Fibroblast of peridontal ligament (primary cell): ENCODE results near the gene CACNB2.
A peak's percentile ranks its signal among the peaks of the same experiment; 100 is the strongest.

Experiments used
- DNase-seq: peaks from one replicate; pipeline ENCODE4 v3.0.0-alpha.2; 2010; ENCODE audit errors: extremely low read depth

Gene CACNB2

DNA sequence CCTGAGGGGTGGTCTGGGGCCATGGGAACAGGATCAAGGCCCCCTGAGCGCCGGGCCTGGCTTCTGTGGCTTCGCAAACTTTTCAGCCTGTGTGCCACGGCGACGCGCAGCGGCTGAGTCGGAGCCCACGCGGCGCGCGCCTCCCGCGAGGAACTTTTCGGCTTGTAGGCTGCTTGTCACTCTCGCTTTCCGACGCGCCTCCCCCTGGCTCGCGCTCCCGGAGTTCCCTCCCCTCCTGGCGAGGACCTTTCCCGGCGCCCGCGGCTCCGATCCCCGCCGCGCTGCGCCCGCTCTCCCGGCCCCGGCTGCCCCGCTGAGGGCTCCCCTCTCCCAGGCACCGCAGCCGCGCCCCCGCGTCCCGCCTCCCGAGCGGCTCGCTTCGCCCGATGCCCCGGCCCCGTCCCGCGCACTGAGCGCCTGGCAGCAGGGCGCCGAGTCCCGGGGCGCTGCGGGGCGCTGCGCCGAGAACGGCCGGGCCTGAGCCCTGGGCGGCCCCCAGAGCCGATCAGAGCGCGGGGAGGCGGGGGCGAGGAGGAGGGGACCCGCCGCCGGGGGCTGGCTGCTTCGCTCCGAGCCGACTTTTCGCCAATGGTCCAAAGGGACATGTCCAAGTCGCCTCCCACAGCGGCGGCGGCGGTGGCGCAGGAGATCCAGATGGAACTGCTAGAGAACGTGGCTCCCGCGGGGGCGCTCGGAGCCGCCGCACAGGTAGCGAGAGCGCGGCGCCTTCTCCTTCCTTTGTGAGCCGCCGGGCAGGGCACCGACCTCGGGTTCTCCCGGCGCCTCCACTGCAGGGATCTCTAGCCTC lies at the start of gene CACNB2:
TSS of gene CACNB2 (plus strand) at position 276 of the 808 bp plus-strand sequence.
- DNase-seq = peak; percentile 64

DNA sequence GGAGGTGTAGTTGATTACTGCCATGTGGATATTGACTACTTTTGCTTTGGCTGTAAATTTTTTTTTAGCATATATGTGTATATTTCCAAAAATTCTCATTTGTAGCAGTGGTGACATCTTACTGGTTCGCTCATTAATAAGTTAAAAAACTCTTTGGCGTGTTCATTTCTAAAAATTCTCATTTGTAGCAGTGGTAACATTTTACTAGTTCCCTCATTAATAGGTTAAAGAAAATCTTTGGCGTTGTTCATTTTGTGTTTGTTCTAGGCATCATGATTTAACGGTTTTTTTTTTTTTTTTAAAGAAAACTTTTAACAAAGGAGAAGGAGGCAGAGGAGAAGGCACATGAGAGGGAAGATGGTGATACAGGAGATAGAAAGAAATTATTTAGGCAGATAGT lies 45.9 kb upstream of the CACNB2 start:
- no peak for DNase-seq

DNA sequence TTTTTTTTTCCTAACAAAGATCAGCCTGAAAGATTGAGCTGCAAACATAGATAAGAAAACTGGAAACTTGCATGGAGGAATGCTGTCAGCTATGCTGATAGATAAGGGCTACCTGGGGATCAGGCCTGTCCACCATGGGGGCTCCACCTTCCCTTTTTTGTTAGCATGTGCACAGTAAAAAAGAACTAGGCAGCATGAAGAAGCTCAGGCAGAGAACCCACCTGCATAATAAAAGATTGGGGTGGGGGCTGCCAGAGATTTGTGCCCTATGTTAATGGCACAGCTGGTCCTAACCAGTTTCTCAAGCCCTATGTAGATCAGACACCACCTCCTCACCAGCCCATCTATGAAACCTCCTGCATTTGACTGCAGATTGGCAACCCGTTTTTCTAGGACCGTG lies 45.4 kb upstream of the CACNB2 start:
- DNase-seq = no peak

DNA sequence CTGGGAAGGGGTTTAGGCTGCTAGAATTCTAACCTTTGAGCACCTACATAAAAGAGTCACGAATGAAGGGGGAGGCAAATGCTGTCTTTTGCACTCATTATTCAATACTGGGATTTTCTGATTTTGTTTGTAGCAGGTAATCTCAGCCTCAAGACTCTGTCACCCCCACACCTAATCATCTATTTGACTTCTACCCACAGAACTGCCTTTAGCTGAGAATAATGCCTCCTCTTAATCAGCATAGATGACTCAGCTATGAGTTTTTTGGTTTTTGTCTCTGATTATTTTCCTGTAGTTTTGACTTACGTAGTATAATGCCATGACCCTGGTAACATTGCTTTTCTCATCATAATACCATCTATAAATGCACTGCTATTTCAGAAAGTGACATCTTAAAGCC lies 42.7 kb upstream of the CACNB2 start:
- DNase-seq = peak; percentile 44

DNA sequence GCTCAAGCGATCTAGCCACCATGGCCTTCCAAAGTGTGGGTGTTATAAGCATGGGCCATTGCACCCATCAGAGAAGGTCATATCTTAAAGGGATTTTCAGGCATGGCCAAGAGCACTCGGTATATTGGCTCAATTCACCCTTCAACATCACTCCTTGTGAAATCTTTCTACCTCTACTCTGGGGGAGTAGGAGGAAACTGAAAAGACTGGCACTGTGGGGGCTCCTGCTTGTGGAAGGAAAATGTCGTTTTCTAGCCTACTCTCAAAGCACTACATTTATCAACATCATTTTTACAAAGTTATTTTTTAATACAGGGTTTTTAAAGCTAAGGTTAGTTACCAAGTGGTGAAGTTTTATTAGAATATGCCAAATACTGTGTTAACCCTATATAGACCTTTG lies 42.0 kb upstream of the CACNB2 start:
- DNase-seq = no peak

DNA sequence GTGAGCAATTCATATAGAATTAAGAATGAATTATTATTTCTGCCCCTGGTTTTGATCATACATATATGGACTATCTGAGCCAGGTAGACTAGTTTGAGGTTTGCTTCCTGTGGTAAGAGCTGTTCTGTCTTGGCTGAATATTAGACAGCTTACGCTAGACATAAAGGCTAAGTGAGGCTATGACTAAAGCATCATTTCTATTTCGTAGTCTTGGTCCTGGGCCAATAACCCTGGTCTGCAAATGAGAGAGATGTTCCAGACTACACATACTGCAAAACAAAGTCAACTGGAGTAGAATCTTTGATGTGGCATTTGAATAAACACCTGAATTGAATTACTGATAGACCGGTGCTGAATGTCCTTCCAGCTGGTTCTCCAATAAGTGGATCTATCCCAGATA lies 40.8 kb upstream of the CACNB2 start:
- no peak for DNase-seq

DNA sequence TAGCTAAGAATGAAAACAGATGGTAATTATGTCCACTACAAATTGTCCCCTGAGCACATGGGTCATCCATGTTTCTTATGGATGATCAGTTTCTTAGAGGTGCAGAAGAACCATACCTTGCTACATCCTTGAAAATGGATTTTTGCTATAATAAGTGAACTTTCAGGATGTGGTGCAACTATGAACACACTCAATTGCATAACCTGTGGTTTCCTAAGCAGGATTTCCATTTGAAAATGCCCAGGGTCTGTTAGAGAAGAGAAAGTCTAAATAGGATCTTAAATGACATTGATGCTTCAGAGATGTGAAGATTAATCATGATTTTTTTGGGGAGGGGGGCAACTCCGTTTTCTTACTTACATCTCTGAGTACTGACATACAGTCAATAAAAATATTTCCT lies 39.6 kb upstream of the CACNB2 start:
- DNase-seq = peak; percentile 52

DNA sequence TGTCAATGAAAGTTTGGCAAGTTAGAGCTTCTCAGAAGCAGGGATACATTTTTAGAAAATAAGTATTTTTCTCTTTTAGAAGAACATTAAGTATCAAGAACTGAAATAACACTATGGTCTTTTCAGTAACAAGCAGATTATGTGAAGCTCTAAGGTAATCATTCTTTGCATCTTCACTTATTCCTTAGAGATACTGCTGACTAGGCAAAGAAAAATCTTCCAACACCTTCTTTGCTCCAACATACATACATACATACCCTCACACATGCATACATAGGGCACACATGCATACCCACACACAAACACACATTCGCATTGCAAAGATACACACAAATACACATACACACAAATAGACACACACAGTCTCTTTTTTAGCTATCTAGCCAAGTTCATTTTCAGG lies 37.8 kb upstream of the CACNB2 start:
- no peak for DNase-seq

DNA sequence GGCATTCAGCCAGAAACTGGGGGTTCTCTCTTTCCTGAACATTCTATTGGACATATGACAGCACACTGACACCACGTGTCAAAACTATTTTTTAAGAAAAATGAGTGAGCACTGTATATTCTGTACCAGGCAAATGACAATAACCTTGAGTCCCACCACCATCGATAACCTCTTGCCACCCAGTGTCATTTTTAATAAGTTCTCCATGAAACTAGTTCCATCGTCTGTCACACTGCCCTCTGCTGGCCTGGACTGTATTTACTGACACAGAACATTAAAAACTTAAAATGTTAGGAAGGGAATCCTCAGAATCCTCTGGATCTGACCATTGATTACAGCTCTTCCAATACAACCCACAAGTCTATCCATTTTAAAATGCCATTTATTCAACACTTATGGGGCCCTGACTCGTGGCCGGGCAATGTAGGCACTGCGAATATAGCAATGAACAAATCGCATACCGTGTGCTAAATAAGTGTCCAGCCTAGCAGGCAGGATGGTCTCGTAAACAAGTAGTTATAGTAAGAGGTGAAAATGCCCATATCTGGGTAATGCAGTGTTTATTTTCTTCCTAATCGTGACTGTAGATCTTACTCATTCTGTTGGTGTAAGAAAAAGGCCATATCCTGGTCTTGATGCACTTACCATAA lies 35.9 kb upstream of the CACNB2 start:
- peak; percentile 69 for DNase-seq

DNA sequence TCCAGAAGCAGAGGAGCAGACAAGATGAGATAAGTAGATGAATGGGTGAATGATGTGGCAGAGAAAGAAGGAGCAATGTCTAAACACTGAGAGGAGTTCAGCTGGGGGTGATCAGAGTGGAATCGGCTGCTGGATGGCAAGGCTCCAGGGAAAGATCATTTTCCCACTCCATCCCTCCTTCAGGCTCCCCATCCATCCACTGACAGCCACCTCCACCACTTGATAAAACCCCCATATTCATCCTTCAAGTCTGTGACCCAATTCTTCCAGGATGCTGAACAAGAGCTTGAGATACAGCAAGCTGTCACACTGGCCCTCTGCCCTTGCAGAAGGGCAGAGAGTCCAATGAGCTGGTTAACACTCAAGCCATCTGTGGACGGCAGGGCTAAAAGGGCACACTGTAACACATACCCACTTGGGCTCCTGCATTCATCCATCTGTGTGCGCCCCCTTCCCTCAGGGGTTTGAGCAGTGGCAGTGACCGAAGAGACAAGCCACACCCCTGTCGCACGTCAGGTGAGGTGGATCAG lies 30.8 kb upstream of the CACNB2 start:
- no peak for DNase-seq

DNA sequence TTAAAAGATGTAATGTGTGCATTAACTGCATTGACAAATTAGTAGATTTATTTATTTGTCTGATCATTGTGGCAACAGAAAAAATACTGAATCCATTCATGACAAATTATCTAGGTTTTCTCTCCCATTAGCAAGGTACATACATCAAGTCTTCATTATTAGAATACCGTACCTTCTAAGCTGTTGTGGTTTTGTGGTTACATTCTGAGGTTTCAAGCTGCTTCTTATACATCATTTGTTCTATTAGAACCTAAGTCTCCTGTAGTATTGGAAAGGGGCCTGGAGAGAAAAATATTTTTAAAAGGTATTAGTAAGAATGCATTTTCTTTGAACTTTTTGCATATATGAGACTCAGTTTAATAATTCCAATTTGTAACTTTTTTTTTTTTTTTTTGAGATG lies 26.3 kb upstream of the CACNB2 start:
- no peak for DNase-seq

DNA sequence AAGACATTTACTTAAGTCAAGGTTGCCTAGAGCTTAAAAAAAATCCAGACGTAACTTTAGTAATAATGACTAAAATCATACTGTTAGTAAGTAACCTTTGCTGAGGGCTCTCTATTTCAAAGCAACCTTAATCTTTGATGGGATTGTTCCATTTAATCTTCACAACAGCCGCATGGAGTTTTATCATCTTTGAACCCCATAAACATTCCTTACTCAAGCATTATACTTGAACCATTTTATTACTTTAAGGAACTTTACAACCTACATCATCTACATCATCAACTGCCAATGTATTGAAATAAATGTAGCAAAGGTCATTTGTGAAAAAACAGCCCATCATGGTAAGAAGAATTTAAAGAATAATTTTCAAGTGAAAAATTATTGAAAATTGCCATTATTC lies 22.9 kb upstream of the CACNB2 start:
- DNase-seq = no peak

DNA sequence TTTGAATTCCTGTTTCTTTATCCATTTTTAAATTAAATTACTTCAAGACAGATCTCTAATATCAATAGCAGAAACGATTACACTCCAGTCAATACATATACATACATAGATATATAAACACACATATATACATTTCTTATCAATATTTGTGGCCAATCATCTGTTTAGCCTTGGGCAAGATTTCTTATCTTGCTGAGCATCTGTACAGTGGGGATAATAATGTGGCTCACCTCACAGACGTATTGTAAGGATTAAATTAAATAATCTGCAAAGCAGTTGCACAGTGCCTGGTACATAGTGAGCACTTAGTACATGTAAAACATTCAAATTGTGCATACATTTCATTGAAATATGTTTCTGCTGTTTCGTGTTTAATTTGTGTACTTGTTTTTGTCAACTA lies 17.5 kb upstream of the CACNB2 start:
- DNase-seq = no peak

DNA sequence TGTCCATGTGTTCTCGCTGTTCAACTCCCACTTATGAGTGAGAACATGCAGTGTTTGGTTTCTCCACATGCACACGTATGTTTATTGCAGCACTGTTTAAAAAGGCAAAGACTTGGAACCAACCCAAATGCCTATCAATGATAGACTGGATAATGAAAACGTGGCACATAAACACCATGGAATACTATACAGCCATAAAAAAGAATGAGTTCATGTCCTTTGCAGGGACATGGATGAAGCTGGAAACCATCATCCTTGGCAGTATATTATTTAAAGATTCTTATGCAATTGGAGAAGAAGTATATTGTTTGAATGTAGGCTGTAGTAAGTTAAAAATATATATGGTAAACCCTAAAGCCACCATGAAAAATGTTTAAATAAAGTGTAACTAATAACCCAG lies 7.2 kb upstream of the CACNB2 start:
- no peak for DNase-seq

DNA sequence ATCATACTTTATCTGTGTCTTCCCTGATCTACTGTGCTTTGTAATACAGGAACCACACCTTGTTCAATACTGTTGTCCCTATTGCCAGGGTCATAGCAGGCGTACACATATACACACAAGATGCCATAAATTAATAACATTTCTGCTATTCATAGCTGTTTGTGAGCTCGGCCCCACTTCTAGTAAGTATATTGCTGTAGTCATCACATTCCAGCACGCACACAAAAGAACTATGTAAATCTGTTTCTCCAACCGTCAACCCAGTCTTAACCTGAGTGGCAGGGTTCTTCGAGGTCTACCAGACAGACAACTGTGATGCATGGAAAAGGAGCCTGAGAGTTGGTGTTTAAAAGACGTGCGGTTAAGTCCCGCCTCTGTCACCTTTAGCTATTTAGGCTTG lies 5.7 kb upstream of the CACNB2 start:
- DNase-seq = no peak

DNA sequence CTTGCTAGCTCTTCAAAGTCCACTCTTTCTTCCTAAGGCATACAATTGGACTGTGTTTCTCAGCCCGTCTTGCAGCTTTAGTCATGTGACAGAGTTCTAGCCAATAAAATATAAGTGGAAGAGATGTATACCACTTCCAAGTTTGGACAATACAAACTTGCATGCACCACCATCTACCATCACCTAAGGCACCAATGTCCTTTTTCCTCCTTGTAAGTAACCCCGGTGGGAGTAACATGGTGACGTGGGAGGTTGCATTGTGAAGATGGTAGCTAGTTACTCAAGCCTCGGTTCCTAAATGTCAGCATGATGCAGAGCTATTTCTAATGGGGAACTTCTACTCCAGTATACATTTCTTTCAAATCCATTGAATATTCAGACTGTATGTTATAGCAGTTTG lies 5.3 kb upstream of the CACNB2 start:
- no peak for DNase-seq

DNA sequence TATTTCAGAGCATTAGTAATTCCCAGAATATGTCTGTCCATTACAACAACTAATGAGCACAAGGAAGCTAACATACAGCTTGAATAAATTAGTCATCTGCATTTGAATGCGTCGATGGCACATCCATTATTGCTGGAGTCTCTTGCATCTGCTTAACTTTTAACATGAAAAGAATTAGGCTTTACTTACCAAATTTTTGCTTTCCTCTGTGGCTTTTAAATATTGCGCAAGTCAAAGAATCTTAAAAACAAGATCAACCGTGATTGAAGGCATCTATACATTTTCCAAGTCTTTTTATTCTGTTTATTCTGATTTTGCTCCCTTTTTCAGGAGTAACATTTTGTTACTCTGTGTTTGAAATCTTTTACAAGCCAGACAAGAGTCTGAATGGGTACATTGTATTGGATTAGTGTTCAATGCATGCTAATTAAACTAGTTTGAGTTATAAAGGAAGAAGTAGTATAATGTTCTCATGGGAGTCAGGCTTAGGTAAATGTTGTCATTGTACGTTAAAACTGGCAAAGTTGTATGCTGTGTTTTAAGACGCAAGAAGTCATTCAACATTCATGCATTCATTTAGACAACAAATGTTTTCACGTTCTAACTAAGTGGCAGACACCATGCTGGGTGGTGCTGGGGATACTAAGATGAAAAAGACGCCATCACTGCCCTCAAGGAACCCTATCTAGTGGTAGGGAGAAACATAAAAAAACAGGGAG lies 4.0 kb upstream of the CACNB2 start:
- no peak for DNase-seq

DNA sequence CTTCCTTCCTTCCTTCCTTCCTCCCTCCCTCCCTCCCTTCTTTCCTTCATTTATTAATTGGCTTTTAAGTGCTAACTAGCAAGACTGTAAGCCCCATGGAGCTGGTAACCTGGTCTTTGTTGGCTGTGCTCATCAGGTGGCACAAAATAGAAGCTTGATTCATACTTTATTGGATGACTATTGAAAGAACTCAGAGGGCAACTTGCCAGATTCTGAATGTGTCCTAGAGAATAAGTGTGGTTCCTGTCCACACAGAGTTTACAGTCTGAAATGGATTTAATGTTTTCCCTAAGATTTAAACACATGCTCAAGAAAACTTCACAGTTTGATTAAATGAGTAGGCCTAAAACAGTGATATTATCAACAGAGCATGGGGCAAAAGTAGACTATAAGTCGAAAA lies 3.1 kb upstream of the CACNB2 start:
- DNase-seq = no peak

DNA sequence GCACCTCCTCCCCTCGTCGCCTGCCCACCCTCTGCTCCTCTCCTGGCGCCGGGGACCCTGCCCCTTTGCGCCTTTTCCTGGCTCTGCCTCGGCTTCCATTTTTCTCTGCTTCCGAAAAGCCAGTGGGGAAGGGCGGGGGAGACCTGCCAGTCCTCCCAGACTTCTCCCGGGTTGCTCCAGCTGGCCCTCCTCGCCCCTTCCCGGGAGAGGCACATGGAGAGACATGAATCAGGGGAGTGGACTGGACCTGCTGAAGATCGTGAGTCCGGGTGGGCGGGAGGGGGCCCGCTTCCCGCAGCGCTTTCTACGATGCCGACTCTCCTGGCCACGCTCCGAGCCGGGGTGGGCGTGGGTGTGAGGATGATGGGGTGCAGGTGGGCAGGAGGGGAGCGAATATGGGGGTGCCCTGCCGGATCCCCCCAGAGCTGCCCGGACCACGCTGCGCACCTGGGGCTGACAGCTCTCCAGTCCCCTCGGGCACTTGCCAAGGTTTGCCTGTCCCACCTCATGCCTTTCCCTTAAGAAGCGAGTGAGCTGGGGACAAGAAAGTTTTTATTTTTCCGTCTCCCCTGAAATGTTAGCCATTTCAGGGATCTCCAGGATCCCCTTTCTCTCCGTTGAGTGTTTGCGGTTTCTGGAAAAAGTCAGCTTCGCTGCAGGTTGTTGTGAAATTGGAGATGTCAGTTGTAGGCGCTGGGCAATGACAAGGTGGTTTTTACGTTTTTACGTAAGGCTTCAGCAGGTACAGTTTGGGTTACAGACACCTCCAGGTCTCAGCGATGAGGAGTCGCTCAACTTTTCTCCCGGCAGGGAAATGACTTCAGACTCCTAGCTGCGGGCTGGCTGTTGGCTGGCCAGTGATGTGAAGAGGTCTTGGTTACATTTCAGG lies 977 bp downstream of the CACNB2 start:
- DNase-seq = peak; percentile 31

DNA sequence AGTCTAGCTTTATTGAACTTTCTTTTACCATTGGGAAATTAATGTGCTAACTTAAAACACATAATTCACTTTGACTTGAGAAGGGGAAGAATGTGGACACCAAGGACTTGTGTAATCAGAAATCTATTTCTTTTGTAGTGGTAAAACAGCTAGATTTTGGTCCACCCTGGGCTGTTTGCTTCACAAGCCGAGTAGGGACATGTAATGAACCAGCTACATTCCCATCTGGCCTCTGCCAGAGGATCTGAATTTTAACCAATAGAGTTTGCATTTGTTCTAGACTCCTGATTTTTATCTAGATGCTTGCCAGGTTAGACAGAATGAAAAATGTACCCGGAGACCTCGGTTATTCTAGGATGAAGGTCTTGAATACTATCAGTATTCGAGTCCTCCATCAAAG lies 1.9 kb downstream of the CACNB2 start:
- peak; percentile 33 for DNase-seq

DNA sequence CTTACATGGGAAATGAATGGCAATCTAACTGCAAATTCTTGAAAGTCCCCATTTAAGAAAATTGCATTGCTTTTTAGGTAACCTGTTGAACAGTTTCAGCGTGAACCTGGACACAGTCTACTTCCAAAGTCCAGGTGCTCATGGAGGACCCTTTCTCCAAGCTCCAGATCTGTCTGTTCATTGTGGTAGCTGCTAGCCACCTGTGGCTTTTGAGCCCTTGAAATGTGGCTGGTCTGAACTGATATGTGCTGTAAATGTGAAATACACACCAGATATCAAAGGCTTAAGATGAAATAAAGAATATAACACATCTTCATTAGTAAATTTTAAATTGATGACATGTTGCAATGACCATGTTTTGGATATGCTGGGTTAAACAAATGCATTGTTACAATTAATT lies 4.2 kb downstream of the CACNB2 start:
- DNase-seq = no peak

DNA sequence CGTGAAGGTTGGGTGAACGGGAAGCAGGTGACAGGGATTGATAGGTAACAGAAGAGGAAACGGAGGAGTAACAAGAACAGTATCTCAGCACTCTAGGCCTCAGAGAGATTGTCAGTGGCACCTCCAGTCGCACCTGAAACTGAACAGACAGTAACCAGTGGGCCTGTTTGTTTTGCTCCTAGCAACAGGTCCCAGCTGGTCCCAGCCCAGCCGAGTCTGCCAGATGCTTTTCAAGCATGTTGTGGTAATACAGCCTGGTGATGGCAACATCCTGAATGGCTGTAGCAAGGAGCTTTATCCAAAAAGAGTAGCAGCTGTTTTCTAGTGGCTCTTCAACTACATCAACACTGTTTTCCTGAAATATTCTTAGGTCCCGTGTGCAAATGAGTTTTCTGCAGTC lies 4.7 kb downstream of the CACNB2 start:
- DNase-seq = peak; percentile 65
